HepG2 (cell line): ENCODE data around the gene DNAJA3. TPM values are rescaled to one million over a fixed set of nuclear protein-coding genes. Genes with fewer than 3 reads are reported as not detected.
A peak's percentile ranks its signal among the peaks of the same experiment; 100 is the strongest.

Experiments
- CHD2 ChIP-seq: IDR thresholded peaks from 2 replicates; pipeline ENCODE4 v1.6.1; 2011; ENCODE audit warnings: low read depth, low read length, improper control_type of control experiment
- HNRNPLL ChIP-seq: fragments of 200-400 bp; formaldehyde crosslinking; IDR thresholded peaks from 2 replicates; pipeline ENCODE4 v1.6.1; 2017; ENCODE audit warnings: mild to moderate bottlenecking, low read depth, low read length; ENCODE audit not compliant: poor library complexity, severe bottlenecking
- IKZF1 ChIP-seq: fragments of 450-650 bp; IDR thresholded peaks from 2 replicates; pipeline ENCODE4 v1.7.1; 2016
- KAT7 ChIP-seq: IDR thresholded peaks from 2 replicates; pipeline ENCODE4 v1.6.1; 2018; ENCODE audit warnings: borderline replicate concordance, missing compliant biosample characterization
- LRRFIP1 ChIP-seq: sonication (generic); formaldehyde crosslinking; conservative IDR thresholded peaks from 2 replicates; pipeline ENCODE4 v1.4.0; 2020; ENCODE audit warnings: missing genetic modification reagents
- MTA3 ChIP-seq: sonication (generic); formaldehyde crosslinking; IDR thresholded peaks from 2 replicates; pipeline ENCODE4 v1.4.0; 2020; ENCODE audit warnings: missing genetic modification reagents
- POGK ChIP-seq: sonication (generic); formaldehyde crosslinking; conservative IDR thresholded peaks from 2 replicates; pipeline ENCODE4 v1.8.0; 2022; ENCODE audit warnings: mild to moderate bottlenecking, moderate library complexity, missing genetic modification reagents
- SP2 ChIP-seq: sonication (generic); formaldehyde crosslinking; IDR thresholded peaks from 2 replicates; pipeline ENCODE4 v1.5.1; 2020; ENCODE audit warnings: mild to moderate bottlenecking, missing genetic modification reagents
- SP5 ChIP-seq: IDR thresholded peaks from 2 replicates; pipeline ENCODE4 v1.6.1; 2016; ENCODE audit warnings: low read depth, borderline replicate concordance
- SPEN ChIP-seq: sonication (generic); formaldehyde crosslinking; IDR thresholded peaks from 2 replicates; pipeline ENCODE4 v1.5.1; 2020; ENCODE audit warnings: low read depth, mild to moderate bottlenecking, missing genetic modification reagents
- SRY ChIP-seq: sonication (generic); formaldehyde crosslinking; IDR thresholded peaks from 2 replicates; pipeline ENCODE4 v1.8.0; 2022; ENCODE audit warnings: mild to moderate bottlenecking, missing genetic modification reagents
- UBTF ChIP-seq: sonication (generic); formaldehyde crosslinking; IDR thresholded peaks from 2 replicates; pipeline ENCODE4 v1.4.0; 2020; ENCODE audit warnings: mild to moderate bottlenecking, missing genetic modification reagents
- ZFP36 ChIP-seq: fragments of 150-350 bp; IDR thresholded peaks from 2 replicates; pipeline ENCODE4 v1.6.1; 2018; ENCODE audit warnings: borderline replicate concordance, low read length, low read depth; ENCODE audit not compliant: partially characterized antibody
- ZFP36L1 ChIP-seq: sonication (generic); formaldehyde crosslinking; IDR thresholded peaks from 2 replicates; pipeline ENCODE4 v1.8.0; 2022; ENCODE audit warnings: mild to moderate bottlenecking, missing genetic modification reagents, moderate library complexity
- ZNF142 ChIP-seq: sonication (generic); formaldehyde crosslinking; IDR thresholded peaks from 2 replicates; pipeline ENCODE4 v1.4.0; 2020; ENCODE audit warnings: missing genetic modification reagents
- ZNF282 ChIP-seq: fragments of 450-650 bp; IDR thresholded peaks from 2 replicates; pipeline ENCODE4 v1.6.1; 2018; ENCODE audit not compliant: partially characterized antibody
- polyA plus RNA-seq, 8 experiments: library from polyadenylated mRNA; depleted of rRNA in 3 of 8; stranded (reverse) in 7 of 8; unstranded in 1 of 8; fragments of >200 nt; fragmentation: Illumina TruSeq in 4 of 8; extraction: Trizol in 4 of 8; gene quantifications; 2 replicates each; pipeline versions ENCODE4 v1.2.1 to v1.2.3, GENCODE V29; 2011 to 2016; ENCODE audit warnings: low read depth in 4 of 8, missing spikeins in 1 of 8, mixed read lengths in 1 of 8; ENCODE audit not compliant: insufficient read depth in 1 of 8
- total RNA-seq, 5 experiments: library from RNA; depleted of rRNA; stranded (reverse); fragments of >200 nt; fragmentation: Illumina TruSeq; extraction: Trizol; gene quantifications; 2 replicates each; pipeline ENCODE4 v1.2.3, GENCODE V29; 2016; ENCODE audit warnings: low read depth in 1 of 5

The DNAJA3 gene
- total and polyA plus RNA-seq, 2 of the 13 experiments (the other 11 are each of a cell fraction or from before 2014, with no cell fraction given), result 77.0 to 83.3 TPM

GRCh38 chr16:4416200-4417032 is 9.3 kb upstream of the DNAJA3 start, which contains the start of gene CORO7 (continued):
- no peak for TF ChIP-seq LRRFIP1 (CRISPR knock-in tag)
- TF ChIP-seq SPEN, result peak; percentile 61; the same call in 1 of the 2 replicates
- TF ChIP-seq HNRNPLL, result no peak
- TF ChIP-seq ZNF282, result no peak
- no peak for TF ChIP-seq KAT7 (CRISPR knock-in tag)
- peak; percentile 88 for TF ChIP-seq SP2 (CRISPR knock-in tag)
- no peak for TF ChIP-seq ZFP36
- TF ChIP-seq MTA3 (CRISPR knock-in tag), result no peak
- no peak for TF ChIP-seq ZFP36L1 (CRISPR knock-in tag)
- TF ChIP-seq IKZF1, result no peak
- TF ChIP-seq UBTF (CRISPR knock-in tag), result no peak; the same call in 1 of the 2 replicates
- 0 out of 2 replicates have a peak, but pooled peaks have one; percentile 30 for TF ChIP-seq SP5 (CRISPR knock-in tag)
- TF ChIP-seq ZNF142 (CRISPR knock-in tag), result no peak
- TF ChIP-seq CHD2, result 0 out of 2 replicates have a peak, but pooled peaks have one; percentile 8
- no peak for TF ChIP-seq POGK
- no peak for TF ChIP-seq SRY (CRISPR knock-in tag)
